Mesendoderm (in vitro differentiated cells): Measurements from ENCODE around the gene PKD1L1.

Experiments used
- DNase-seq: peaks from one replicate; pipeline ENCODE4 v3.0.0; 2013
- H2AK5ac ChIP-seq: 2 replicates; pipeline ENCODE4 v1.6.1; 2013; ENCODE audit warnings: low read length, inconsistent platforms
- H2BK120ac ChIP-seq: 2 replicates; pipeline ENCODE4 v1.6.1; 2013; ENCODE audit warnings: low read depth, mild to moderate bottlenecking, low read length, moderate library complexity, mixed read lengths
- H2BK15ac ChIP-seq: replicated peaks from 2 replicates; pipeline ENCODE4 v1.6.1; 2013; ENCODE audit warnings: low read depth, mild to moderate bottlenecking, moderate library complexity
- H2BK5ac ChIP-seq: 2 replicates; pipeline ENCODE4 v1.6.1; 2013; ENCODE audit warnings: low read length, inconsistent platforms
- H3K18ac ChIP-seq: 2 replicates; pipeline ENCODE4 v1.6.1; 2013; ENCODE audit warnings: mild to moderate bottlenecking, low read length, mixed read lengths
- H3K23ac ChIP-seq: one replicate; pipeline ENCODE4 v1.6.1; 2013; ENCODE audit warnings: low read length
- H3K27ac ChIP-seq: 2 replicates; pipeline ENCODE4 v1.5.1; 2013; ENCODE audit warnings: low read depth, mild to moderate bottlenecking, inconsistent platforms, low read length, moderate library complexity
- H3K27me3 ChIP-seq: 2 replicates; pipeline ENCODE4 v1.6.1; 2013; ENCODE audit warnings: low read length, control low read depth, mild to moderate bottlenecking, inconsistent platforms; ENCODE audit not compliant: insufficient read depth, poor library complexity
- H3K36me3 ChIP-seq: 2 replicates; pipeline ENCODE4 v1.6.1; 2013; ENCODE audit warnings: low read length, inconsistent platforms; ENCODE audit not compliant: control insufficient read depth, insufficient read depth
- H3K4ac ChIP-seq: one replicate; pipeline ENCODE4 v1.6.1; 2013; ENCODE audit warnings: low read depth, mild to moderate bottlenecking, low read length, moderate library complexity
- H3K4me1 ChIP-seq: 2 replicates; pipeline ENCODE4 v1.6.1; 2013; ENCODE audit warnings: low read depth, low read length, inconsistent platforms; ENCODE audit not compliant: control insufficient read depth
- H3K4me2 ChIP-seq: 2 replicates; pipeline ENCODE4 v1.6.1; 2013; ENCODE audit warnings: low read length
- H3K4me3 ChIP-seq: 2 replicates; pipeline ENCODE4 v1.5.1; 2013; ENCODE audit warnings: mild to moderate bottlenecking, low read length
- H3K56ac ChIP-seq: one replicate; pipeline ENCODE4 v1.6.1; 2013; ENCODE audit warnings: low read length
- H3K79me1 ChIP-seq: 2 replicates; pipeline ENCODE4 v1.6.1; 2013; ENCODE audit warnings: low read length, inconsistent platforms
- H3K79me2 ChIP-seq: 2 replicates; pipeline ENCODE4 v1.6.1; 2013; ENCODE audit warnings: mild to moderate bottlenecking, low read length; ENCODE audit not compliant: control insufficient read depth, insufficient read depth
- H3K9ac ChIP-seq: 2 replicates; pipeline ENCODE4 v1.6.1; 2013; ENCODE audit warnings: low read length, inconsistent platforms
- H4K5ac ChIP-seq: one replicate; pipeline ENCODE4 v1.6.1; 2013; ENCODE audit warnings: low read length
- H4K8ac ChIP-seq: one replicate; pipeline ENCODE4 v1.6.1; 2013; ENCODE audit warnings: low read depth, mild to moderate bottlenecking, control low read depth, low read length, moderate library complexity
- WGBS: extraction: QIAGEN DNeasy Blood & Tissue Kit; methylation state at CpG from one replicate; pipeline ENCODE4 v1.1.7; 2013; ENCODE audit warnings: low lambda C conversion rate, missing lambda C conversion rate; ENCODE audit not compliant: insufficient coverage; ENCODE audit errors: extremely low coverage; 5-methylcytosine and 5-hydroxymethylcytosine counted together

The PKD1L1 gene

GRCh38 chr7:47844311-47844710 is 104.0 kb downstream of the PKD1L1 start:
- Histone ChIP-seq H2AK5ac (no peak overlapping the region), H3K36me3 (no peaks in the 10 kb centered on the region), H3K56ac (no peak overlapping the region), H3K23ac (no peak overlapping the region), H2BK5ac (no peak overlapping the region), H3K27me3 (no peaks in the 10 kb centered on the region), H4K8ac (no peak overlapping the region), H3K9ac (no peak overlapping the region), H2BK120ac (no peak overlapping the region), H4K5ac (no peak overlapping the region), H3K18ac (no peak overlapping the region), H3K4ac (no peak overlapping the region), H3K4me1 (no peaks in the 10 kb centered on the region), H2BK15ac (no peak overlapping the region), H3K4me2 (no peak overlapping the region), H3K27ac (no peak overlapping the region), H3K79me1 (no peaks in the 10 kb centered on the region), H3K79me2 (no peaks in the 10 kb centered on the region), H3K4me3 (no peak overlapping the region)
- DNase-seq: no peak

- H3K4me3 ChIP-seq: no peak overlapping the region
- H2BK120ac ChIP-seq: no peak overlapping the region
- H3K27me3 ChIP-seq: no peaks in the 10 kb centered on the region
- no peak overlapping the region for H3K56ac ChIP-seq
- H3K18ac ChIP-seq: no peak overlapping the region
- H3K27ac ChIP-seq: no peak overlapping the region
- no peak overlapping the region for H4K5ac ChIP-seq
- H3K9ac ChIP-seq: no peak overlapping the region
- no peaks in the 10 kb centered on the region for H3K36me3 ChIP-seq
- no peaks in the 10 kb centered on the region for H3K79me1 ChIP-seq
- H3K79me2 ChIP-seq: no peaks in the 10 kb centered on the region
- H4K8ac ChIP-seq: no peak overlapping the region
- no peak overlapping the region for H3K4ac ChIP-seq
- no peak overlapping the region for H2BK15ac ChIP-seq
- no peak overlapping the region for H3K23ac ChIP-seq
- H2AK5ac ChIP-seq: no peak overlapping the region
- H3K4me1 ChIP-seq: no peaks in the 10 kb centered on the region
- DNase-seq: no peak
- WGBS: no CpG with 5 or more reads among the region's 2 CpGs
- no peak overlapping the region for H2BK5ac ChIP-seq
- no peak overlapping the region for H3K4me2 ChIP-seq
These were observed 105.0 kb downstream of the PKD1L1 start for GRCh38 chr7:47843291-47843690.

GRCh38 chr7:47839381-47839780 is 108.9 kb downstream of the PKD1L1 start:
- WGBS: no CpG with 5 or more reads among the region's 16 CpGs
- no peak overlapping the region for H3K4me3 ChIP-seq
- H2BK15ac ChIP-seq: no peak overlapping the region

GRCh38 chr7:47837826-47838225 is 110.4 kb downstream of the PKD1L1 start:
- H3K4me2 ChIP-seq: no peak overlapping the region
- no peak overlapping the region for H4K8ac ChIP-seq
- no peaks in the 10 kb centered on the region for H3K4me1 ChIP-seq
- H3K56ac ChIP-seq: no peak overlapping the region
- H3K79me1 ChIP-seq: no peaks in the 10 kb centered on the region
- no peaks in the 10 kb centered on the region for H3K27me3 ChIP-seq
- H3K9ac ChIP-seq: no peak overlapping the region
- H3K18ac ChIP-seq: no peak overlapping the region
- no peaks in the 10 kb centered on the region for H3K36me3 ChIP-seq
- no peak overlapping the region for H3K27ac ChIP-seq
- no peak overlapping the region for H2BK120ac ChIP-seq
- H4K5ac ChIP-seq: no peak overlapping the region
- no CpG with 5 or more reads among the region's 8 CpGs for WGBS
- no peak overlapping the region for H3K4me3 ChIP-seq
- H3K23ac ChIP-seq: no peak overlapping the region
- H3K4ac ChIP-seq: no peak overlapping the region
- H2BK15ac ChIP-seq: no peak overlapping the region
- DNase-seq: no peak
- H2AK5ac ChIP-seq: no peak overlapping the region
- no peaks in the 10 kb centered on the region for H3K79me2 ChIP-seq
- H2BK5ac ChIP-seq: no peak overlapping the region

More at GRCh38 chr7:47839381-47839780, 108.9 kb downstream of the PKD1L1 start:
- Histone ChIP-seq H3K4me1 (no peaks in the 10 kb centered on the region), H3K79me2 (no peaks in the 10 kb centered on the region), H3K18ac (no peak overlapping the region), H3K56ac (no peak overlapping the region), H2BK5ac (no peak overlapping the region), H4K5ac (no peak overlapping the region), H2AK5ac (no peak overlapping the region), H3K79me1 (no peaks in the 10 kb centered on the region), H3K4me2 (no peak overlapping the region), H3K36me3 (no peaks in the 10 kb centered on the region), H3K23ac (no peak overlapping the region), H4K8ac (no peak overlapping the region), H3K27ac (no peak overlapping the region), H3K27me3 (no peaks in the 10 kb centered on the region), H2BK120ac (no peak overlapping the region), H3K9ac (no peak overlapping the region), H3K4ac (no peak overlapping the region)
- no peak for DNase-seq

- Histone ChIP-seq H3K4ac (no peak overlapping the region), H4K5ac (no peak overlapping the region), H3K56ac (no peak overlapping the region), H3K4me1 (no peaks in the 10 kb centered on the region), H3K79me1 (no peaks in the 10 kb centered on the region), H2BK120ac (no peak overlapping the region), H2BK5ac (no peak overlapping the region), H3K36me3 (no peaks in the 10 kb centered on the region), H3K4me2 (no peak overlapping the region), H3K27ac (no peak overlapping the region), H3K23ac (no peak overlapping the region), H2BK15ac (no peak overlapping the region), H2AK5ac (no peak overlapping the region), H3K27me3 (no peaks in the 10 kb centered on the region), H3K18ac (no peak overlapping the region), H4K8ac (no peak overlapping the region), H3K9ac (no peak overlapping the region), H3K4me3 (no peak overlapping the region), H3K79me2 (no peaks in the 10 kb centered on the region)
- DNase-seq: no peak
- WGBS: no CpG with 5 or more reads among the region's 19 CpGs
These were observed 111.6 kb downstream of the PKD1L1 start for GRCh38 chr7:47836503-47837202.

- Histone ChIP-seq H4K5ac (no peak overlapping the region), H3K18ac (no peak overlapping the region), H4K8ac (no peak overlapping the region), H3K9ac (no peak overlapping the region), H3K36me3 (no peaks in the 10 kb centered on the region), H3K23ac (no peak overlapping the region), H2BK15ac (no peak overlapping the region), H3K27me3 (no peaks in the 10 kb centered on the region), H3K4me2 (no peak overlapping the region), H2BK5ac (no peak overlapping the region), H3K4me1 (no peaks in the 10 kb centered on the region), H2AK5ac (no peak overlapping the region), H3K27ac (no peak overlapping the region), H2BK120ac (no peak overlapping the region), H3K79me1 (no peaks in the 10 kb centered on the region), H3K56ac (no peak overlapping the region), H3K79me2 (no peaks in the 10 kb centered on the region), H3K4me3 (no peak overlapping the region), H3K4ac (no peak overlapping the region)
- no CpG with 5 or more reads among the region's 11 CpGs for WGBS
- DNase-seq: no peak
These were observed 112.2 kb downstream of the PKD1L1 start for GRCh38 chr7:47836080-47836479.
